ENCODE measurements around the gene DNHD1.

The DNHD1 gene

GRCh38 chr11:6497069-6497839 is at the start of gene DNHD1:
TSS of gene DNHD1 (plus strand) at chr11:6497280. CDS start at chr11:6498216, 936 bp downstream.
- no peak within 1 kb of the TSS for H3K4me3 ChIP-seq (ENCODE audit: control insufficient read depth, low read depth, low read length)
- TF ChIP-seq, protein P1, sequence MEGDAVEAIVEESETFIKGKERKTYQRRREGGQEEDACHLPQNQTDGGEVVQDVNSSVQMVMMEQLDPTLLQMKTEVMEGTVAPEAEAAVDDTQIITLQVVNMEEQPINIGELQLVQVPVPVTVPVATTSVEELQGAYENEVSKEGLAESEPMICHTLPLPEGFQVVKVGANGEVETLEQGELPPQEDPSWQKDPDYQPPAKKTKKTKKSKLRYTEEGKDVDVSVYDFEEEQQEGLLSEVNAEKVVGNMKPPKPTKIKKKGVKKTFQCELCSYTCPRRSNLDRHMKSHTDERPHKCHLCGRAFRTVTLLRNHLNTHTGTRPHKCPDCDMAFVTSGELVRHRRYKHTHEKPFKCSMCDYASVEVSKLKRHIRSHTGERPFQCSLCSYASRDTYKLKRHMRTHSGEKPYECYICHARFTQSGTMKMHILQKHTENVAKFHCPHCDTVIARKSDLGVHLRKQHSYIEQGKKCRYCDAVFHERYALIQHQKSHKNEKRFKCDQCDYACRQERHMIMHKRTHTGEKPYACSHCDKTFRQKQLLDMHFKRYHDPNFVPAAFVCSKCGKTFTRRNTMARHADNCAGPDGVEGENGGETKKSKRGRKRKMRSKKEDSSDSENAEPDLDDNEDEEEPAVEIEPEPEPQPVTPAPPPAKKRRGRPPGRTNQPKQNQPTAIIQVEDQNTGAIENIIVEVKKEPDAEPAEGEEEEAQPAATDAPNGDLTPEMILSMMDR (conservative IDR thresholded peaks at IDR 0.05; ENCODE audit: control insufficient read depth, insufficient read depth, low read depth, low read length): no peak
- DNase-seq (ENCODE audit: low read depth): no peak

- TF ChIP-seq, protein P1 (conservative IDR thresholded peaks at IDR 0.05; ENCODE audit: control insufficient read depth, insufficient read depth, low read depth, low read length): no peak
- no peak for DNase-seq (ENCODE audit: low read depth)
- no peak overlapping the region for H3K4me3 ChIP-seq (ENCODE audit: control insufficient read depth, low read depth, low read length)
Measured at GRCh38 chr11:6448574-6448973, 48.5 kb upstream of the DNHD1 start.

GRCh38 chr11:6452219-6452618 is 44.9 kb upstream of the DNHD1 start:
- DNase-seq (ENCODE audit: low read depth): peak; percentile 69
- no peak overlapping the region for H3K4me3 ChIP-seq (ENCODE audit: control insufficient read depth, low read depth, low read length)
- TF ChIP-seq, protein P1 (conservative IDR thresholded peaks at IDR 0.05; ENCODE audit: control insufficient read depth, insufficient read depth, low read depth, low read length): no peak

- DNase-seq (ENCODE audit: low read depth): no peak
- H3K4me3 ChIP-seq (ENCODE audit: control insufficient read depth, low read depth, low read length): no peak overlapping the region
- TF ChIP-seq, protein P1 (conservative IDR thresholded peaks at IDR 0.05; ENCODE audit: control insufficient read depth, insufficient read depth, low read depth, low read length): no peak
Measured at GRCh38 chr11:6453152-6453551, 43.9 kb upstream of the DNHD1 start.

- TF ChIP-seq, protein P1 (conservative IDR thresholded peaks at IDR 0.05; ENCODE audit: control insufficient read depth, insufficient read depth, low read depth, low read length): no peak
- no peak overlapping the region for H3K4me3 ChIP-seq (ENCODE audit: control insufficient read depth, low read depth, low read length)
- no peak for DNase-seq (ENCODE audit: low read depth)
Measured at GRCh38 chr11:6455070-6455469, 42.0 kb upstream of the DNHD1 start.

- no peak for DNase-seq (ENCODE audit: low read depth)
- H3K4me3 ChIP-seq (ENCODE audit: control insufficient read depth, low read depth, low read length): no peak overlapping the region
- TF ChIP-seq, protein P1 (conservative IDR thresholded peaks at IDR 0.05; ENCODE audit: control insufficient read depth, insufficient read depth, low read depth, low read length): no peak
Measured at GRCh38 chr11:6456361-6457073, 40.6 kb upstream of the DNHD1 start.

All from fibroblast of mammary gland (primary cell).